ENCODE measurements around the gene MRPL48. TPM values are rescaled to one million over a fixed set of nuclear protein-coding genes. Genes with fewer than 3 reads are reported as not detected.
"Not testable (repeated sequence)": the region's sequence is repeated elsewhere in the genome, so short reads cannot be mapped to it uniquely, and the experiment has no call there.

Gene MRPL48
- total RNA-seq, 1 donor from 2014 or later: 31.5 TPM

DNA sequence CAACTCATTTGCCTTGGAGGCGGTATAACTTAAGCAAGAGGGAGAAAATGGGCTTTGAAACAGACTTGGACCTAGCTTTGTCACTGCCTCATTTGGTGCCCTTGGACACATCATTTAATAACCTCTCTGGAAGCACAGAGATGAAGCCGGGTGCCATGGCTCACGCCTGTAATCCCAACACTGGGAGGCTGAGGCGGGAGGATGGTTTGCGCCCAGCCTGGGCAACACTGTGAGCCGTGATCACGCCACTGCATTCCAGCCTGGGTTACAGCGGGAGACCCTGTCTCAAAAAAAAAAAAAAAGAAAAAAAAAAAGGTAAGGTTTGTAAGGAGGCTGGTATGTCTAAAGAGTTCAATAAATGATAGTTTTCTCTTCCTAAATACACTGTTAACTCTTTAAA lies 88.2 kb downstream of the MRPL48 start:
- no peak for DNase-seq (ENCODE audit: low spot score, unreplicated experiment)
- H3K27me3 Mint-ChIP-seq: no peaks in the 10 kb centered on the region
- peaks cover 12% of the 10 kb centered on the region for H3K4me1 Mint-ChIP-seq (ENCODE audit: low read depth)
- H3K9me3 Mint-ChIP-seq (ENCODE audit: low read depth): no peaks in the 10 kb centered on the region
- H3K4me3 Mint-ChIP-seq (ENCODE audit: low read depth): peak overlapping the region; percentile 93
- TF ChIP-seq, protein P1, sequence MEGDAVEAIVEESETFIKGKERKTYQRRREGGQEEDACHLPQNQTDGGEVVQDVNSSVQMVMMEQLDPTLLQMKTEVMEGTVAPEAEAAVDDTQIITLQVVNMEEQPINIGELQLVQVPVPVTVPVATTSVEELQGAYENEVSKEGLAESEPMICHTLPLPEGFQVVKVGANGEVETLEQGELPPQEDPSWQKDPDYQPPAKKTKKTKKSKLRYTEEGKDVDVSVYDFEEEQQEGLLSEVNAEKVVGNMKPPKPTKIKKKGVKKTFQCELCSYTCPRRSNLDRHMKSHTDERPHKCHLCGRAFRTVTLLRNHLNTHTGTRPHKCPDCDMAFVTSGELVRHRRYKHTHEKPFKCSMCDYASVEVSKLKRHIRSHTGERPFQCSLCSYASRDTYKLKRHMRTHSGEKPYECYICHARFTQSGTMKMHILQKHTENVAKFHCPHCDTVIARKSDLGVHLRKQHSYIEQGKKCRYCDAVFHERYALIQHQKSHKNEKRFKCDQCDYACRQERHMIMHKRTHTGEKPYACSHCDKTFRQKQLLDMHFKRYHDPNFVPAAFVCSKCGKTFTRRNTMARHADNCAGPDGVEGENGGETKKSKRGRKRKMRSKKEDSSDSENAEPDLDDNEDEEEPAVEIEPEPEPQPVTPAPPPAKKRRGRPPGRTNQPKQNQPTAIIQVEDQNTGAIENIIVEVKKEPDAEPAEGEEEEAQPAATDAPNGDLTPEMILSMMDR (IDR thresholded peaks at IDR 0.05; ENCODE audit: unreplicated experiment): no peak
- H3K27ac Mint-ChIP-seq: peak overlapping the region; percentile 98
- peaks cover 10% of the 10 kb centered on the region for H3K36me3 Mint-ChIP-seq (ENCODE audit: insufficient read depth)

DNA sequence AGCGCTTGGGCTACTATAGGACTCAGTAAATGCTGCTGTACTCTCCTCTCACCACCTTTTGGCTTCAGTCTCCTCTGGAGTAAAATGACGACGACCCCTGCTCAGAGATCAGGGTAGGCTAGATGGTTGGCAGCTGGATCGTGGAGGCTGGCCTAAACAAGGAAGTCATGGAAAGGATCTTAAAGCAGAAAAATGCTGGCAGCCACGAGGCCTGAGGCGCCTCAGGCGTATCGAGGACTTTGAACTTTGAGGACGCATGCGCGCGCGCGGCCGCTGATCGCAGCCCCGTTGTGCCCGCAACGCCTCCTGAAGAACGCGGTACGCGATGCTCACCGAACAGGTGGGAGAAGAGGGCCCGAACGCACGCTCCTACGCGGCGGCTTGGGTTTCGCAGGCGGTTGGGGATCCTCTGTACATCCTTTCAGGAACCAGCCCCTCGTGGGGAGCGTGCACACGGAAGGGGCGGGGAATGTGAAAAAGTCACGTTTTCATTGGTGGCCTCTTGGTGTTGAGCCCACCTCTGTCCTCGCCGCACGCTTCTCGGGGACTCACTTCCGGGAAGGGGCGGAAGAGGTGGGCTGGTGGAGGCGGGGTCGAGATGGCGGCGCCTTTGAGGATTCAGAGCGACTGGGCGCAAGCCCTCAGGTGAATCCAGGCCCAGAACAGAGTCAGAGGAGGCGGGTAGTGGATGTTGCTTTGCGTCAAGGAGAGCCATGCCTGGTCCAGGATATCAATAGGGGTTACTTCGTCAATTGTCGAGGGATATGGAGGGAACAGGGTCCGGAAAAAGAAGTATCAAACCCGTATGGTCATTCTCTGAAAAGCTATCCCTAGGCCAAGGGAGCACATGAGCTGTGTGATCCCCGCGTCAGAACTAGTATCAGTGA lies 89.0 kb downstream of the MRPL48 start, which contains the start of the genes COA4 and PAAF1:
Gene COA4, minus strand, starts transcription at position 423 of the 887 bp plus-strand sequence. CDS start 3,468 bp downstream, outside the sequence.
Gene PAAF1, plus strand, starts transcription at position 576 of the 887 bp plus-strand sequence. Its CDS starts 23 bp downstream, at position 599.
- Mint-ChIP-seq H3K9me3 (ENCODE audit: low read depth) (no peaks in the 10 kb centered on the region), H3K36me3 (ENCODE audit: insufficient read depth) (peaks cover 10% of the 10 kb centered on the region), H3K4me1 (ENCODE audit: low read depth) (peaks cover 12% of the 10 kb centered on the region), H3K27ac (peak within 1 kb of the TSS; percentile 98), H3K4me3 (ENCODE audit: low read depth) (peak within 1 kb of the TSS; percentile 93), H3K27me3 (no peaks in the 10 kb centered on the region)
- TF ChIP-seq, protein P1 (IDR thresholded peaks at IDR 0.05; ENCODE audit: unreplicated experiment): no peak
- peak; percentile 83 for DNase-seq (ENCODE audit: low spot score, unreplicated experiment)

DNA sequence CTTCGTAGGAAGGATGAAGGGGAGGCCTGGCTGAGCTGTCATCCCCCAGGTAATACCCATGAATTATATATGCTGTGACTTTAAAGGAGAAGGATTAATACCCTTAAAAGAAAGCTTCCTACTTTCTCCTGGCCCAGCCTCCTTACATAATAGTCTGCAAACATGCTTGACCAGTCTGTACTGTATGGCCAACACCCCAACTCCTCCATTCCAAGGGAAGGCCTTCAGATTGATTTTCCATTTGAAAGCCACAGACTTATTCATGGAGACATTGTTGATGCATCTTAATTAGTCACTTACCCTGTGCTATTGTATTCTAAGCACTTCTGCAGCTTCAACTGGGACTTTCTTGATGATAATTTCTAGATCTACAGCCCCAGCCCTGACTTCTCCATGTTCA lies 91.1 kb downstream of the MRPL48 start:
- H3K4me3 Mint-ChIP-seq (ENCODE audit: low read depth): no peak overlapping the region
- H3K27me3 Mint-ChIP-seq: no peaks in the 10 kb centered on the region
- TF ChIP-seq, protein P1 (IDR thresholded peaks at IDR 0.05; ENCODE audit: unreplicated experiment): no peak
- H3K9me3 Mint-ChIP-seq (ENCODE audit: low read depth): no peaks in the 10 kb centered on the region
- no peak overlapping the region for H3K27ac Mint-ChIP-seq
- DNase-seq (ENCODE audit: low spot score, unreplicated experiment): no peak
- peaks cover 12% of the 10 kb centered on the region for H3K4me1 Mint-ChIP-seq (ENCODE audit: low read depth)
- peaks cover 2% of the 10 kb centered on the region for H3K36me3 Mint-ChIP-seq (ENCODE audit: insufficient read depth)

DNA sequence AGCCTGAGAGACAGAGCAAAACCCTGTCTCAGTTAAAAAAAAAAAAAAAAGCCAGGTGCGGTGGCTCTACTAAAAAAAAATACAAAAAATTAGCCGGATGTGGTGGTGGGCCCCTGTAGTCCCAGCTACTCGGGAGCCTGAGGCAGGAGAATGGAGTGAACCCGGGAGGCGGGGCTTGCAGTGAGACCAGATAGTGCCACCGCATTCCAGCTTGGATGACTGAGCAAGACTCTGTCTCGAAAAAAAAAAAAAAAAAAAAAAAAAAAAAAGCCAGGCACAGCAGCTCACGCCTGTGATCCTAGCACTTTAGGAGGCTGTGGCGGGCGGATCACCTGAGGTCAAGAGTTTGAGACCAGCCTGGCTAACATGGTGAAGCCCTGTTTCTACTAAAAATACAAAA lies 92.8 kb downstream of the MRPL48 start:
- H3K9me3 Mint-ChIP-seq (ENCODE audit: low read depth); H3K4me1 Mint-ChIP-seq (ENCODE audit: low read depth); H3K4me3 Mint-ChIP-seq (ENCODE audit: low read depth); DNase-seq (ENCODE audit: low spot score, unreplicated experiment); H3K27ac Mint-ChIP-seq; H3K36me3 Mint-ChIP-seq (ENCODE audit: insufficient read depth); H3K27me3 Mint-ChIP-seq: not testable (repeated sequence)

DNA sequence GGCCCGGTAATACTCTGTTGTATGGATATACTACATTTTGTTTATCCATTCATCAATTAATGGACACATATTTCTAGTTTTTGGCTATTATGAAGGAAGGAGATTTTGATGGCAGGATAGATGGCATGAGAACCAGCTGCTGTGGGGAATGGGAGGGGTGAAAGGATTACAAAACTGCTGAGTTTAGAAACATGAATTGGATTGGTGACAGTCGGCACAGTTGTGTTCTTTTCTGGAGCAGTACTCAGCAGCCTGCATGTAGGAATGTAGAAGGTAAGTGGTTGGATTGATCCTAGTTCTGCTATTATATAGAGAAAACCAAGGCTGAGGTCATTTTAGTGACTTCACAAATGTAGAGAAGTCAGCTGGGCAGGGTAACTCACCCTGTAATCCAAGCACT lies 96.2 kb downstream of the MRPL48 start:
- H3K27ac Mint-ChIP-seq: peak overlapping the region; percentile 14
- DNase-seq (ENCODE audit: low spot score, unreplicated experiment): no peak
- H3K4me1 Mint-ChIP-seq (ENCODE audit: low read depth): no peaks in the 10 kb centered on the region
- H3K9me3 Mint-ChIP-seq (ENCODE audit: low read depth): no peaks in the 10 kb centered on the region
- H3K27me3 Mint-ChIP-seq: no peaks in the 10 kb centered on the region
- H3K4me3 Mint-ChIP-seq (ENCODE audit: low read depth): no peak overlapping the region
- H3K36me3 Mint-ChIP-seq (ENCODE audit: insufficient read depth): peaks cover 6% of the 10 kb centered on the region
- TF ChIP-seq, protein P1 (IDR thresholded peaks at IDR 0.05; ENCODE audit: unreplicated experiment): no peak
